K562 (cell line): ENCODE results near the gene GNG11. TPM values are rescaled to one million over a fixed set of nuclear protein-coding genes. Genes with fewer than 3 reads are reported as not detected.
A peak's percentile ranks its signal among the peaks of the same experiment; 100 is the strongest.

Experiments
- ATAC-seq: fragments of 200-7000 bp; cut with Tn5 transposase; 3 replicates; pipeline ENCODE4 v1.9.1; 2020; ENCODE audit warnings: moderate library complexity
- BruUV-seq: library from RNA; stranded (reverse); fragments of 400-500 nt; replicated peaks from 2 replicates; lab custom pipeline; 2021; lab: Mats Ljungman, UMichigan
- CTCF ChIA-PET: fragments of 300-600 bp; formaldehyde crosslinking; extraction: SDS; loops from one replicate; lab custom pipeline; 2021; ENCODE audit warnings: low intra/inter-chr PET ratio; lab: Yijun Ruan, JAX
- POLR2A ChIA-PET: fragments of 300-600, 350-650 bp; sonication (Branson Sonifier 250); formaldehyde crosslinking; extraction: SDS; loops from one replicate; lab custom pipeline; 2021; ENCODE audit warnings: antibody characterized with exemption, inconsistent platforms; lab: Yijun Ruan, JAX
- DNase-seq, 4 experiments: peaks; one replicate each; pipeline versions ENCODE4 v3.0.0 to v3.0.0-alpha.2; 2011 to 2018; ENCODE audit warnings: low spot score in 3 of 4, mixed read lengths in 3 of 4; ENCODE audit errors: extremely low read depth in 1 of 4
- FAIRE-seq: peaks from 2 replicates; lab custom pipeline; 2011; peaks lifted over from hg19 to GRCh38; lab: Jason Lieb, UNC
- H2AFZ ChIP-seq: 2 replicates; pipeline ENCODE4 v1.6.0; 2011; ENCODE audit warnings: low read depth, low read length, control low read depth, inconsistent platforms
- H3K27ac ChIP-seq: fragments of 200-600 bp; 3 replicates; pipeline ENCODE4 v1.8.0; 2011; ENCODE audit warnings: low read depth, mild to moderate bottlenecking, control low read depth, inconsistent platforms, low read length, moderate library complexity, mixed read lengths; ENCODE audit errors: extremely low read depth
- H3K27me3 ChIP-seq, 2 experiments: fragments of 300-600 bp in 1 of 2; 2 replicates in 1 of 2; 3 replicates in 1 of 2; pipeline versions ENCODE4 v1.6.0 to v1.8.0; 2011; ENCODE audit warnings: inconsistent platforms in 2 of 2, low read length in 2 of 2, mild to moderate bottlenecking in 1 of 2, mixed read lengths in 1 of 2, moderate library complexity in 1 of 2; ENCODE audit not compliant: control insufficient read depth in 2 of 2, insufficient read depth in 2 of 2
- H3K36me3 ChIP-seq: fragments of 300-600 bp; 3 replicates; pipeline ENCODE4 v1.8.0; 2011; ENCODE audit warnings: mild to moderate bottlenecking, low read length, inconsistent platforms; ENCODE audit not compliant: control insufficient read depth, insufficient read depth
- H3K4me1 ChIP-seq, 2 experiments: fragments of 200-600 bp in 1 of 2; replicated peaks in 1 of 2; 2 replicates in 1 of 2; 3 replicates in 1 of 2; pipeline versions ENCODE4 v1.5.1 to v1.8.0; 2011; ENCODE audit warnings: inconsistent platforms in 2 of 2, low read length in 2 of 2, mild to moderate bottlenecking in 1 of 2, mixed read lengths in 1 of 2, moderate library complexity in 1 of 2; ENCODE audit not compliant: control insufficient read depth in 2 of 2, insufficient read depth in 2 of 2
- H3K4me2 ChIP-seq: 2 replicates; pipeline ENCODE4 v1.6.1; 2011; ENCODE audit warnings: low read length, control low read depth, inconsistent platforms, mixed read lengths; ENCODE audit not compliant: insufficient read depth
- H3K4me3 ChIP-seq: fragments of 200-600 bp; sonication (generic), shearing (Covaris generic); 2 replicates; pipeline ENCODE4 v1.5.1; 2016; ENCODE audit warnings: control low read depth, inconsistent platforms
- H3K79me2 ChIP-seq: fragments of 200-600 bp; 3 replicates; pipeline ENCODE4 v1.8.0; 2011; ENCODE audit warnings: low read length, inconsistent platforms; ENCODE audit not compliant: control insufficient read depth, insufficient read depth
- H3K9ac ChIP-seq, 2 experiments: 2 replicates each; pipeline versions ENCODE4 v1.6.0 to v1.6.1; 2011; ENCODE audit warnings: low read depth in 2 of 2, low read length in 2 of 2, control low read depth in 1 of 2, inconsistent platforms in 1 of 2, mild to moderate bottlenecking in 1 of 2, mixed read lengths in 1 of 2; ENCODE audit not compliant: insufficient read depth in 1 of 2
- H3K9me1 ChIP-seq: one replicate; pipeline ENCODE4 v1.6.0; 2011; ENCODE audit warnings: inconsistent platforms, mild to moderate bottlenecking, low read length, moderate library complexity; ENCODE audit not compliant: control insufficient read depth, insufficient read depth
- H3K9me3 ChIP-seq: replicated peaks from 2 replicates; pipeline ENCODE4 v1.5.1; 2011; ENCODE audit warnings: low read depth, low read length, inconsistent platforms; ENCODE audit not compliant: control insufficient read depth, insufficient read depth
- H4K20me1 ChIP-seq: replicated peaks from 2 replicates; pipeline ENCODE4 v1.6.1; 2011; ENCODE audit warnings: low read length, inconsistent platforms, mixed read lengths; ENCODE audit not compliant: control insufficient read depth, insufficient read depth
- EGR1 ChIP-seq: fragments of 450-650 bp; conservative IDR thresholded peaks from 2 replicates; pipeline ENCODE4 v1.6.1; 2017; ENCODE audit warnings: mild to moderate bottlenecking
- MAFG ChIP-seq: fragments of 450-650 bp; conservative IDR thresholded peaks from 2 replicates; pipeline ENCODE4 v1.6.1; 2016; ENCODE audit warnings: missing genetic modification characterization, missing compliant biosample characterization
- MAFK ChIP-seq: IDR thresholded peaks from 2 replicates; pipeline ENCODE4 v1.6.1; 2011; ENCODE audit warnings: low read length, improper control_type of control experiment
- ZNF316 ChIP-seq: fragments of 450-650 bp; IDR thresholded peaks from 2 replicates; pipeline ENCODE4 v1.6.1; 2016
- WGBS: fragments of 100-300 bp; shearing (Covaris generic); methylation state at CpG from one replicate; pipeline ENCODE4 v1.1.6; 2016; ENCODE audit warnings: low coverage, mixed read lengths; ENCODE audit not compliant: insufficient coverage; ENCODE audit errors: missing lambda C conversion rate; 5-methylcytosine and 5-hydroxymethylcytosine counted together
- in situ Hi-C: fragments of 300-500 bp; cut with MboI; formaldehyde crosslinking; loops from 4 replicates; pipeline ENCODE4 v1.15.0; 2018; ENCODE audit warnings: inconsistent platforms, mixed read lengths
- intact Hi-C: fragments of 100-400 bp; cut with micrococcal nuclease; formaldehyde crosslinking; loops from 2 replicates; pipeline ENCODE4 v1.14.2; 2022
- polyA plus RNA-seq, 8 experiments: library from polyadenylated mRNA; depleted of rRNA in 4 of 8; stranded (reverse) in 5 of 8; unstranded in 3 of 8; fragments of >200 nt; fragmentation: Nextera tagmentation in 2 of 8; fragmentation: Illumina TruSeq in 1 of 8; extraction: Ambion mirVana in 2 of 8; extraction: Trizol in 1 of 8; gene quantifications; 2 replicates each; pipeline versions ENCODE4 v1.2.1 to v1.2.3, GENCODE V29; 2011 to 2014; ENCODE audit warnings: inconsistent platforms in 1 of 8, missing spikeins in 1 of 8
- total RNA-seq, 7 experiments: library from RNA; depleted of rRNA in 6 of 7; stranded (reverse); fragments of >200 nt in 6 of 7; fragmentation: Illumina TruSeq in 2 of 7; extraction: Trizol in 2 of 7; gene quantifications; 2 replicates each; pipeline versions ENCODE4 v1.2.1 to v1.2.3, GENCODE V29; 2011 to 2021; ENCODE audit warnings: low replicate concordance in 1 of 7
- TF ChIP-seq, protein P1 (sequence below): IDR thresholded peaks from 3 replicates; pipeline ENCODE4 v1.6.1; 2011; ENCODE audit warnings: borderline replicate concordance, mild to moderate bottlenecking; ENCODE audit not compliant: insufficient read length, insufficient read depth
- TF ChIP-seq, protein P2 (sequence below), 2 experiments: IDR thresholded peaks; 2 replicates each; pipeline ENCODE4 v1.6.1; 2011; ENCODE audit warnings: borderline replicate concordance in 1 of 2, control low read depth in 1 of 2, low read depth in 1 of 2, low read length in 1 of 2, mild to moderate bottlenecking in 1 of 2, mixed read lengths in 1 of 2, moderate library complexity in 1 of 2; ENCODE audit not compliant: insufficient read depth in 1 of 2, insufficient read length in 1 of 2, poor library complexity in 1 of 2, severe bottlenecking in 1 of 2; ENCODE audit errors: extremely low read depth in 1 of 2
- TF ChIP-seq, protein P3 (sequence below): fragments of 450-650 bp; formaldehyde crosslinking; IDR thresholded peaks from 2 replicates; pipeline ENCODE4 v1.4.0; 2020; ENCODE audit warnings: mild to moderate bottlenecking, moderate library complexity

The GNG11 gene
- total and polyA plus RNA-seq, 9 of the 15 experiments (the other 6 are each of a cell fraction or from before 2014, with no cell fraction given), result 0.06 TPM; not detected in 8

DNA sequence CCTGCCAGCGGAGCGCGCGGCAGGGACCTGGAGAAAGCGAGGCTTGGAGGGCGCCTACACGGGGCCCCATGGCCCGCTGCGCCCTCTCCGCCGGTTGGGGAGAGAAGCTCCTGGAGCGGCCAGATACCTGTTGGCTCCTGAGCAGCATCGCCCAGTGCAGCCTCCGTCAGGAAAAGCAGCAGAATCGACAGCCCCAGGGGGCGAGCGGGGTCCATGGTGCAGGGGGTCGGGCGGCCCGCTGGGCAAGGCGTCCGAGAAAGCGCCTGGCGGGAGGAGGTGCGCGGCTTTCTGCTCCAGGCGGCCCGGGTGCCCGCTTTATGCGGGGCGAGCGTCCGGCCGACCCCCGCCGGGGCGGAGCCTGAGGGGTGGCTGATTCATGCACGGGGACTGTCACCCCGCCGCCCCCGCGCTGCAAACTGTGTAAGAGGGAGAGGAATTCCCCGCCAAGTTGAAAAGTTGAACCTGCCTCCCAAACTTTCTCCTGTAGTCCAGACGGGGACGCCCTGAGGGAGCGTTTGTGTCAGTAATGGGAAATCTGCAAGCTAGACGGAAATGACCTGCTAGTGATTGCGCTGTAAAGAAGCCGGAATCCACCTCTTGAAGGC lies 31.0 kb upstream of the GNG11 start, which contains the start of gene TFPI2:
TSS of gene TFPI2 (minus strand) at position 290 of the 605 bp plus-strand sequence. CDS start at position 215, 75 bp downstream.
- no TSS peak for BruUV-seq
- H3K27ac ChIP-seq, result no peak within 1 kb of the TSS
- H3K9me1 ChIP-seq, result no peaks in the 10 kb centered on the region
- intact Hi-C loops (loop anchor here (10.0 kb wide), 1 partner anchor 266 kb away; no protein-coding TSS in a partner anchor), in situ Hi-C loops (no loop called here)
- ChIA-PET CTCF (no interaction called here), POLR2A (no interaction called here)
- H3K36me3 ChIP-seq, result no peaks in the 10 kb centered on the region
- WGBS, result 9% methylated on average over 42 of the region's 49 CpGs
- FAIRE-seq (no peak), ATAC-seq (peak; percentile 68), DNase-seq (peak in 2 of 4 experiments; percentile 12 to 23)
- no peak within 1 kb of the TSS for H3K4me2 ChIP-seq
- no peak within 1 kb of the TSS for H3K4me3 ChIP-seq
- H4K20me1 ChIP-seq, result no peaks in the 10 kb centered on the region
- peak within 1 kb of the TSS in 1 of 2 experiments; percentile 11; a peak in 1 of 4 replicates for H3K9ac ChIP-seq
- no peaks in the 10 kb centered on the region for H3K79me2 ChIP-seq
- no peak within 1 kb of the TSS for H2AFZ ChIP-seq
- peaks cover 0 to 10% of the 10 kb centered on the region in 2 experiments; a peak in 1 of 5 replicates for H3K4me1 ChIP-seq
- TF ChIP-seq MAFK (peak; percentile 16; the same call in 1 of the 2 replicates), EGR1 (peak; percentile 72), MAFG (peak; percentile 42), ZNF316 (peak; percentile 68)
- TF ChIP-seq, protein P1, sequence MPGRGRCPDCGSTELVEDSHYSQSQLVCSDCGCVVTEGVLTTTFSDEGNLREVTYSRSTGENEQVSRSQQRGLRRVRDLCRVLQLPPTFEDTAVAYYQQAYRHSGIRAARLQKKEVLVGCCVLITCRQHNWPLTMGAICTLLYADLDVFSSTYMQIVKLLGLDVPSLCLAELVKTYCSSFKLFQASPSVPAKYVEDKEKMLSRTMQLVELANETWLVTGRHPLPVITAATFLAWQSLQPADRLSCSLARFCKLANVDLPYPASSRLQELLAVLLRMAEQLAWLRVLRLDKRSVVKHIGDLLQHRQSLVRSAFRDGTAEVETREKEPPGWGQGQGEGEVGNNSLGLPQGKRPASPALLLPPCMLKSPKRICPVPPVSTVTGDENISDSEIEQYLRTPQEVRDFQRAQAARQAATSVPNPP, result no peak
- TF ChIP-seq, protein P2, sequence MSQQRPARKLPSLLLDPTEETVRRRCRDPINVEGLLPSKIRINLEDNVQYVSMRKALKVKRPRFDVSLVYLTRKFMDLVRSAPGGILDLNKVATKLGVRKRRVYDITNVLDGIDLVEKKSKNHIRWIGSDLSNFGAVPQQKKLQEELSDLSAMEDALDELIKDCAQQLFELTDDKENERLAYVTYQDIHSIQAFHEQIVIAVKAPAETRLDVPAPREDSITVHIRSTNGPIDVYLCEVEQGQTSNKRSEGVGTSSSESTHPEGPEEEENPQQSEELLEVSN (IDR thresholded peaks at IDR 0.05; ENCODE audit: borderline replicate concordance in 1 of 2, extremely low read depth in 1 of 2, insufficient read depth in 1 of 2, insufficient read length in 1 of 2, low read depth in 1 of 2, low read length in 1 of 2, poor library complexity in 1 of 2, severe bottlenecking in 1 of 2), result peak in 1 of 2 experiments; percentile 12
- TF ChIP-seq, protein P3, sequence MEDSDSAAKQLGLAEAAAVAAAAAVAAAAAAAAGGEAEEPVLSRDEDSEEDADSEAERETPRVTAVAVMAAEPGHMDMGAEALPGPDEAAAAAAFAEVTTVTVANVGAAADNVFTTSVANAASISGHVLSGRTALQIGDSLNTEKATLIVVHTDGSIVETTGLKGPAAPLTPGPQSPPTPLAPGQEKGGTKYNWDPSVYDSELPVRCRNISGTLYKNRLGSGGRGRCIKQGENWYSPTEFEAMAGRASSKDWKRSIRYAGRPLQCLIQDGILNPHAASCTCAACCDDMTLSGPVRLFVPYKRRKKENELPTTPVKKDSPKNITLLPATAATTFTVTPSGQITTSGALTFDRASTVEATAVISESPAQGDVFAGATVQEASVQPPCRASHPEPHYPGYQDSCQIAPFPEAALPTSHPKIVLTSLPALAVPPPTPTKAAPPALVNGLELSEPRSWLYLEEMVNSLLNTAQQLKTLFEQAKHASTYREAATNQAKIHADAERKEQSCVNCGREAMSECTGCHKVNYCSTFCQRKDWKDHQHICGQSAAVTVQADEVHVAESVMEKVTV, result no peak
- H3K27me3 ChIP-seq, result peaks cover 14 to 22% of the 10 kb centered on the region in 2 experiments
- H3K9me3 ChIP-seq, result no peaks in the 10 kb centered on the region
